ENCODE measurements around the gene DAGLA. TPM values are rescaled to one million over a fixed set of nuclear protein-coding genes. Genes with fewer than 3 reads are reported as not detected.

Gene DAGLA
- total and polyA plus RNA-seq, 2 of the 13 experiments (the other 11 are each of a cell fraction or from before 2014, with no cell fraction given) = 2.6 to 3.9 TPM

- Histone ChIP-seq H3K4me1 (ENCODE audit: insufficient read depth, low read length) (no peaks in the 10 kb centered on the region), H4K20me1 (ENCODE audit: insufficient read depth, low read length) (no peaks in the 10 kb centered on the region), H3K27me3 (ENCODE audit: control insufficient read depth in 1 of 2, insufficient read depth in 2 of 2, low read length in 2 of 2) (no peaks in the 10 kb centered on the region), H3K9ac (ENCODE audit: insufficient read depth, low read depth, low read length) (no peak overlapping the region), H2AFZ (ENCODE audit: low read length) (no peak overlapping the region), H3K4me3 (replicated peaks in 1 of 3; ENCODE audit: insufficient read depth in 1 of 3, low read depth in 2 of 3, low read length in 3 of 3) (no peak overlapping the region), H3K36me3 (replicated peaks in 1 of 2; ENCODE audit: control insufficient read depth in 1 of 2, insufficient read depth in 2 of 2, low read length in 2 of 2) (peaks cover 34 to 57% of the 10 kb centered on the region in 2 experiments; a peak in 4 of 5 replicates), H3K4me2 (ENCODE audit: low read depth, low read length) (no peak overlapping the region), H3K9me3 (ENCODE audit: low read length) (no peaks in the 10 kb centered on the region), H3K79me2 (ENCODE audit: insufficient read depth, low read length) (no peaks in the 10 kb centered on the region), H3K27ac (ENCODE audit: extremely low read length, insufficient read depth, low read length) (no peak overlapping the region)
- BruUV-seq (replicated peaks) = no TSS peak
- DNase-seq (ENCODE audit: low spot score) (no peak), ATAC-seq (no peak), FAIRE-seq (no peak)
- in situ Hi-C loops (cut with HindIII; ENCODE audit: extremely low pct_ligation_motif_present, low pct_unique_long_range_greater_than_20kb) = no loop called here
- ChIA-PET CTCF (ENCODE audit: low intra/inter-chr PET ratio, low total read pairs) (interaction anchor here (3.5 kb wide), 1 partner anchor 31 kb away, joined by 38 read pairs; no protein-coding TSS in a partner anchor), POLR2A (no interaction called here)
- over 99% methylated on average over 11 of the region's 11 CpGs for WGBS (ENCODE audit: low lambda C conversion rate)
- no peak for TF ChIP-seq ZNF513 (CRISPR knock-in tag; conservative IDR thresholded peaks at IDR 0.05)
- TF ChIP-seq TRAFD1 (CRISPR knock-in tag; IDR thresholded peaks at IDR 0.05; ENCODE audit: borderline replicate concordance) = no peak
- TF ChIP-seq CAMTA2 (CRISPR knock-in tag; IDR thresholded peaks at IDR 0.05; ENCODE audit: borderline replicate concordance) = no peak
- no peak for TF ChIP-seq ZNF629 (CRISPR knock-in tag; conservative IDR thresholded peaks at IDR 0.05)
- no peak for TF ChIP-seq ZNF44 (CRISPR knock-in tag; IDR thresholded peaks at IDR 0.05)
- TF ChIP-seq TBX3 (IDR thresholded peaks at IDR 0.05; ENCODE audit: borderline replicate concordance) = no peak
- no peak for TF ChIP-seq MIER3 (CRISPR knock-in tag; IDR thresholded peaks at IDR 0.05; ENCODE audit: borderline replicate concordance)
- TF ChIP-seq, protein P1, sequence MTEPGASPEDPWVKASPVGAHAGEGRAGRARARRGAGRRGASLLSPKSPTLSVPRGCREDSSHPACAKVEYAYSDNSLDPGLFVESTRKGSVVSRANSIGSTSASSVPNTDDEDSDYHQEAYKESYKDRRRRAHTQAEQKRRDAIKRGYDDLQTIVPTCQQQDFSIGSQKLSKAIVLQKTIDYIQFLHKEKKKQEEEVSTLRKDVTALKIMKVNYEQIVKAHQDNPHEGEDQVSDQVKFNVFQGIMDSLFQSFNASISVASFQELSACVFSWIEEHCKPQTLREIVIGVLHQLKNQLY (CRISPR knock-in tag; IDR thresholded peaks at IDR 0.05) = no peak
- no peak for TF ChIP-seq KAT2B (IDR thresholded peaks at IDR 0.05; ENCODE audit: borderline replicate concordance, low read depth, low read length)
- TF ChIP-seq ZNF280D (CRISPR knock-in tag; IDR thresholded peaks at IDR 0.05) = no peak
- no peak for TF ChIP-seq ZNF138 (CRISPR knock-in tag; IDR thresholded peaks at IDR 0.05; ENCODE audit: low read depth)
- TF ChIP-seq NFYC (CRISPR knock-in tag; IDR thresholded peaks at IDR 0.05) = no peak
- no peak for TF ChIP-seq SOX5 (CRISPR knock-in tag; IDR thresholded peaks at IDR 0.05; ENCODE audit: borderline replicate concordance)
- TF ChIP-seq ZNF335 (CRISPR knock-in tag; IDR thresholded peaks at IDR 0.05) = no peak
- TF ChIP-seq ELF1 (CRISPR knock-in tag; IDR thresholded peaks at IDR 0.05) = no peak
- TF ChIP-seq NPAS2 (CRISPR knock-in tag; IDR thresholded peaks at IDR 0.05; ENCODE audit: borderline replicate concordance) = no peak
- no peak for TF ChIP-seq CREBL2 (CRISPR knock-in tag; IDR thresholded peaks at IDR 0.05; ENCODE audit: borderline replicate concordance)
- intact Hi-C loops (cut with micrococcal nuclease; ENCODE audit: unreplicated experiment) = no loop called here
Observed at GRCh38 chr11:61778357-61778886, 98.2 kb downstream of the DAGLA start.
